Pons (tissue), 1 donor: ENCODE results near the gene SIGLEC10.

Experiments used
- DNase-seq: peaks from one replicate; pipeline ENCODE4 v3.0.0-alpha.2; 2016; ENCODE audit warnings: low spot score

SIGLEC10 gene

DNA sequence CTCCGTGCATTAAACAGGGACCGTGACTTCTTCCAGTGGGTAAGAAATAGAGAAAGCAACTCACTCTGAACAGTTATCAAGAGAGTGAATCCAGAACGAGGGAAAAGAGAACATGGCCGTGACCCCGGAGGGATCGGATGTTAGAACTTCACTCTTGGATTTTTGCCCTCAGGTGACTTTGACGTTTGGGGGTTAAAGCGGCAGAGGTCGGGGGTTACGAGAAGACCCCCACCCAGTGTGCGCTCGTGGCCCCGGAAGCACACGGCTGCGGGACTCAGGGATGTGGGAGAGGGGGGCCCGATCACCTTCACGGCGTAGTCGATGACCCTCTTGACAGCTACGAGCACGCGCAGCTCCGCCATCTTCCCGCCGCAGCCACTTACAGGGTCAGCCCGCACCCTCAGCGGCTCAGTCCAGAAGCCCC lies 51.5 kb downstream of the SIGLEC10 start, which contains the start of gene ETFB:
Gene ETFB, minus strand, starts transcription at position 424 of the 424 bp plus-strand sequence. Its CDS starts 62 bp downstream, at position 362.
- peak; percentile 58 for DNase-seq

DNA sequence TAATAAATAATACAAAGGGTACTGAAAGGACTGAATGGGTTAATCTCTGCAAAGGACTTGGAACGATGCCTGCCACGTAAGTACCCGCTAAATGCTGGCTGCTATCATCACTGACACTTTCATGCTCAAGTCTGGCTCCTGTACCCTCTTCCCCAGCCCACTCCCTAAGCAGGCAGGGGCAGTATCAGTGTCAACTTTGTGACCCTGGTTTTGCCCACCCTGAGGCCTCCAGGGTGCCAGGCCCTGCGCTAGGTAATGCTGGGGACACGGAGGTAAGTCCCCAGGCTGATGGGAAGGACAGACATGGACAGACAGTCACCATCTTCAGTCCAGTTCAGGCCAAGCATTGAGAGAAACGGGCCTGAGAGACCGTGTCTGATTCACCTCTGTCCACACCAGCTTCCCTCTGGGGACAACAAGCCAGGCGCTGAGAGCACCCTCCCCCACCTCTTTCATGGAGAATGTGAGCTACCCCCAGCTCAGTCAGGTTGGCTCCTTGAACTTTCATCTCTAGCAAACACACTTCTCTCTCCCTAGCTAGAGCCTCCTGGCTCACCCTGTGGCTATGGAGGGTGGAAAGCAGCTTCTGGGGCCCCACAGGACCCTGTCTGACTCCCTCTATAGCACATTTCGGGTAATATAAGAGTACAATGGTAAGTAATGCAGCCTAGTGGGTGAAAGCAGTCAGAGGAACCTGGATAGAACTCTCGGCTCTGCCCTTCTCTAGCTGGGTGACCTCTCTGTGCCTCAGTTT lies 52.1 kb downstream of the SIGLEC10 start:
- DNase-seq, result peak; percentile 65

DNA sequence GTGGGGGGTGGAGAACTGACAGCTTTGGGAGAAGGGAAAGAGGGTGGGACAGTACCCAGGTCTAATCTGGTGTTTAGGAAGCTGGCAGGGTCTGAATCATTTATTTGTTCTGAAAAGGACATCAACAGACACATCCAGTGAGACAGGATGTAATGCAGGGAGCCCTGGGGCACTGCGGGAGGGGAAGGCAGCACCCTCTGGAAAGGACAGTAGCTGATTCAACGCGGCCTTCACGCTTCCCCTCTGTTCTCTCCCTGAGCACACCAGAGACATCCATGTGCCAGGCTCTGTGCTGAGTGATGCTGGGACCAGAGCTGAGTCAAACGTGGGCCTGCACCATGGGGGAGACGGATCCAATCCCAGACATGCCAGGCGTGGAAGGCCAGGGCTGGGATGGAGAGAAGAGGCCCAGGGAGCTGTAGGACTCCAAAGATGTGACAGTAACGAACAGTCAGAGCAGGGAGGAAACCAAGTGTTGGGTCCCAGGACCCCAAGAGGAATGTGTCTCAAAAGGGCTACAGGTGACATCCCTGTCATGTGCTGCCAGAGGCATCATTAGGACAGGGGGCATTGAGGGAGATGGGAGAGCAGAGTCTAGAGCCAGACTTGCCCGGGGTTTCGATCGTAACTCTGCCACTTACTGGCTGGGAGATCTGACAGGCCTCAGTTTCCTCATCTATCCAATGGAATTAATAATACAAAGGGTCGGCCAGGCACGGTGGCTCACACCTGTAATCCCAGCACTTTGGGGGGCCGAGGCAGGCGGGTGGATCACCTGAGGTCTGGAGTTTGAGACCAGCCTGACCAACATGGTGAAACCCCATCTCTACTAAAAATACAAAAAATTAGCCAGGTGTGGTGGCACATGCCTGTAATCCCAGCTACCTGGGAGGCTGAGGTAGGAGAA lies 53.0 kb downstream of the SIGLEC10 start:
- peak; percentile 72 for DNase-seq

DNA sequence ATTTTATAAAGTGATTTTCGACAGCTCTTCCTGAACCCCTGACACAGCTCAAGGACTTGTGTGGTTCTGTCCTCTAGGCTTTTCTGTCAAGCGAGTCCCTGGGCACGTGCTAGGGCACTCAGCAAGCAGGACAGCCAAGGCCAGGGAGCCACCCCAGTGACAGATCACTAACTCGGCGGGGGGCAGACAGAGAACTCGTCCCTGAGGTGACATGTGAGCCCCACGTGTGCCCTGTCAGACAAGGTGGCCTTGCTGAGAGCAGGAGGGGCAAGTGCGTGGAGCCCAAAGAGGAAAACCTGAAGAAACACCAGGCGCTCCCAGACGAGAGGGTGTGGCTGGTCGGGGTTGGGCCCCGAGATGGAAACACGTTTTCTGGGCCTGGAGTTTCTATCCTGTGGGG lies 56.2 kb downstream of the SIGLEC10 start:
- DNase-seq, result no peak
